ENCODE data around the gene CUX1.

GRCh38 chr7:102262546-102262945, 445.1 kb downstream of the CUX1 start:
- no peak for TF ChIP-seq HOXA7 (CRISPR knock-in tag; IDR thresholded peaks at IDR 0.05; ENCODE audit: borderline replicate concordance)
- no peak for TF ChIP-seq CTCF (tag by site-specific recombination; IDR thresholded peaks at IDR 0.05)
- no peak for TF ChIP-seq ZFP37 (tag by site-specific recombination; IDR thresholded peaks at IDR 0.05)
- TF ChIP-seq ZNF121 (tag by site-specific recombination; IDR thresholded peaks at IDR 0.05) = no peak
